CD14-positive monocyte (primary cell): Measurements from ENCODE around the gene UGCG. TPM values are rescaled to one million over a fixed set of nuclear protein-coding genes. Genes with fewer than 3 reads are reported as not detected.

Source experiments
- DNase-seq, 3 donors: peaks; one replicate each; pipeline ENCODE4 v3.0.0-alpha.2; 2011 to 2022
- H2AFZ ChIP-seq: 2 replicates; pipeline ENCODE4 v1.6.0; 2012; ENCODE audit warnings: mild to moderate bottlenecking, low read depth, low read length, inconsistent platforms; ENCODE audit not compliant: insufficient read depth, poor library complexity, severe bottlenecking
- H3K27ac ChIP-seq, 2 donors: 1 replicate in 1 of 2; 2 replicates in 1 of 2; pipeline ENCODE4 v1.5.1; 2012 to 2013; ENCODE audit warnings: low read length in 2 of 2, control low read depth in 1 of 2, inconsistent platforms in 1 of 2, low read depth in 1 of 2, mild to moderate bottlenecking in 1 of 2
- H3K27me3 ChIP-seq, 2 donors: one replicate each; pipeline versions ENCODE4 v1.6.0 to v1.6.1; 2011 to 2013; ENCODE audit warnings: low read length in 2 of 2; ENCODE audit not compliant: control insufficient read depth in 2 of 2, insufficient read depth in 2 of 2
- H3K36me3 ChIP-seq, 2 donors: replicated peaks in 1 of 2; 1 replicate in 1 of 2; 2 replicates in 1 of 2; pipeline versions ENCODE4 v1.5.1 to v1.6.1; 2012 to 2013; ENCODE audit warnings: low read length in 2 of 2, control low read depth in 1 of 2, inconsistent platforms in 1 of 2, mild to moderate bottlenecking in 1 of 2; ENCODE audit not compliant: insufficient read depth in 2 of 2, control insufficient read depth in 1 of 2
- H3K4me1 ChIP-seq, 2 donors: 1 replicate in 1 of 2; 2 replicates in 1 of 2; pipeline versions ENCODE4 v1.5.1 to v1.6.1; 2012 to 2013; ENCODE audit warnings: low read length in 2 of 2, control low read depth in 1 of 2, inconsistent platforms in 1 of 2, mild to moderate bottlenecking in 1 of 2, moderate library complexity in 1 of 2; ENCODE audit not compliant: insufficient read depth in 2 of 2, control insufficient read depth in 1 of 2
- H3K4me2 ChIP-seq: replicated peaks from 2 replicates; pipeline ENCODE3; 2012; ENCODE audit warnings: low read length, moderate library complexity, mild to moderate bottlenecking; ENCODE audit not compliant: poor library complexity, severe bottlenecking; ENCODE audit errors: extremely low read depth
- H3K4me3 ChIP-seq, 3 experiments: fragments of 200-600 bp in 1 of 3; sonication (generic) in 1 of 3; replicated peaks in 1 of 3; 1 replicate in 2 of 3; 2 replicates in 1 of 3; pipeline ENCODE4 v1.5.1; 2011 to 2013; ENCODE audit warnings: low read length in 3 of 3, mild to moderate bottlenecking in 3 of 3, control low read depth in 2 of 3, low read depth in 2 of 3, inconsistent platforms in 1 of 3, moderate library complexity in 1 of 3
- H3K79me2 ChIP-seq: 2 replicates; pipeline ENCODE4 v1.6.0; 2012; ENCODE audit warnings: mild to moderate bottlenecking, control low read depth, inconsistent platforms, low read length, moderate library complexity; ENCODE audit not compliant: insufficient read depth
- H3K9ac ChIP-seq: 2 replicates; pipeline ENCODE4 v1.6.0; 2017; ENCODE audit warnings: low read length, mild to moderate bottlenecking; ENCODE audit not compliant: insufficient read depth, poor library complexity, severe bottlenecking
- H3K9me3 ChIP-seq, 2 donors: replicated peaks in 1 of 2; 1 replicate in 1 of 2; 2 replicates in 1 of 2; pipeline versions ENCODE4 v1.5.1 to v1.6.1; 2012 to 2013; ENCODE audit warnings: low read length in 2 of 2, control low read depth in 1 of 2; ENCODE audit not compliant: control insufficient read depth in 1 of 2, insufficient read depth in 1 of 2
- H4K20me1 ChIP-seq: 2 replicates; pipeline ENCODE4 v1.6.0; 2012; ENCODE audit warnings: mild to moderate bottlenecking, low read length, control low read depth, moderate library complexity; ENCODE audit not compliant: insufficient read depth
- H3K27ac Mint-ChIP-seq, 7 donors: one replicate each; pipeline ENCODE4 v1.8.0; 2020; ENCODE audit warnings: mild to moderate bottlenecking in 7 of 7, mixed read lengths in 7 of 7, moderate library complexity in 6 of 7, inconsistent platforms in 2 of 7
- H3K27me3 Mint-ChIP-seq, 3 donors: one replicate each; pipeline ENCODE4 v1.8.0; 2021 to 2022; ENCODE audit warnings: low read depth in 3 of 3, mild to moderate bottlenecking in 3 of 3, mixed read lengths in 3 of 3, moderate library complexity in 3 of 3, inconsistent platforms in 1 of 3
- H3K36me3 Mint-ChIP-seq, 2 donors: one replicate each; pipeline ENCODE4 v1.8.0; 2020; ENCODE audit warnings: mixed read lengths in 2 of 2, inconsistent platforms in 1 of 2, mild to moderate bottlenecking in 1 of 2
- H3K4me1 Mint-ChIP-seq: one replicate; pipeline ENCODE4 v1.8.0; 2020; ENCODE audit warnings: mild to moderate bottlenecking, mixed read lengths
- H3K4me3 Mint-ChIP-seq, 2 donors: one replicate each; pipeline ENCODE4 v1.8.0; 2020; ENCODE audit warnings: mild to moderate bottlenecking in 2 of 2, mixed read lengths in 2 of 2, moderate library complexity in 1 of 2
- H3K9me3 Mint-ChIP-seq, 7 donors: one replicate each; pipeline ENCODE4 v1.8.0; 2020 to 2022; ENCODE audit warnings: mixed read lengths in 7 of 7, mild to moderate bottlenecking in 6 of 7, moderate library complexity in 6 of 7, inconsistent platforms in 2 of 7
- WGBS: methylation state at CpG from one replicate; pipeline ENCODE4 v1.1.5; 2013; ENCODE audit warnings: missing lambda C conversion rate; ENCODE audit not compliant: insufficient coverage; 5-methylcytosine and 5-hydroxymethylcytosine counted together
- intact Hi-C, 2 donors: fragments of 100-400 bp; cut with micrococcal nuclease; formaldehyde crosslinking; loops; one replicate each; pipeline versions ENCODE4 v1.15.0 to v1.15.1; 2023
- polyA plus RNA-seq, 3 donors: library from polyadenylated mRNA; depleted of rRNA in 1 of 3; unstranded in 2 of 3; stranded (reverse) in 1 of 3; fragments of 300-500 nt in 2 of 3; fragments of >200 nt in 1 of 3; fragmentation: Illumina TruSeq in 2 of 3; gene quantifications; 1 replicate in 2 of 3; 2 replicates in 1 of 3; pipeline ENCODE4 v1.2.3, GENCODE V29; 2012 to 2021
- TF ChIP-seq, protein P1 (sequence below): fragments of 200-600 bp; IDR thresholded peaks from one replicate; pipeline ENCODE4 v1.8.0; 2022; ENCODE audit warnings: antibody characterized with exemption, mild to moderate bottlenecking

The UGCG gene
- polyA plus RNA-seq, 3 donors = 2.7 to 7.9 (median 4.1) TPM

- Histone ChIP-seq H3K79me2 (no peaks in the 10 kb centered on the region), H3K4me3 (no peak overlapping the region), H2AFZ (no peak overlapping the region), H3K36me3 (peaks cover 22 to 50% of the 10 kb centered on the region in 2 donors), H3K4me1 (peaks cover 10 to 14% of the 10 kb centered on the region in 2 donors), H3K9ac (no peak overlapping the region), H3K27me3 (no peaks in the 10 kb centered on the region), H3K4me2 (no peak overlapping the region), H3K27ac (no peak overlapping the region), H3K9me3 (no peaks in the 10 kb centered on the region), H4K20me1 (no peaks in the 10 kb centered on the region)
- H3K4me3 Mint-ChIP-seq = no peak overlapping the region
- peaks cover 17% of the 10 kb centered on the region for H3K4me1 Mint-ChIP-seq
- no peak overlapping the region for H3K27ac Mint-ChIP-seq
- TF ChIP-seq, protein P1, sequence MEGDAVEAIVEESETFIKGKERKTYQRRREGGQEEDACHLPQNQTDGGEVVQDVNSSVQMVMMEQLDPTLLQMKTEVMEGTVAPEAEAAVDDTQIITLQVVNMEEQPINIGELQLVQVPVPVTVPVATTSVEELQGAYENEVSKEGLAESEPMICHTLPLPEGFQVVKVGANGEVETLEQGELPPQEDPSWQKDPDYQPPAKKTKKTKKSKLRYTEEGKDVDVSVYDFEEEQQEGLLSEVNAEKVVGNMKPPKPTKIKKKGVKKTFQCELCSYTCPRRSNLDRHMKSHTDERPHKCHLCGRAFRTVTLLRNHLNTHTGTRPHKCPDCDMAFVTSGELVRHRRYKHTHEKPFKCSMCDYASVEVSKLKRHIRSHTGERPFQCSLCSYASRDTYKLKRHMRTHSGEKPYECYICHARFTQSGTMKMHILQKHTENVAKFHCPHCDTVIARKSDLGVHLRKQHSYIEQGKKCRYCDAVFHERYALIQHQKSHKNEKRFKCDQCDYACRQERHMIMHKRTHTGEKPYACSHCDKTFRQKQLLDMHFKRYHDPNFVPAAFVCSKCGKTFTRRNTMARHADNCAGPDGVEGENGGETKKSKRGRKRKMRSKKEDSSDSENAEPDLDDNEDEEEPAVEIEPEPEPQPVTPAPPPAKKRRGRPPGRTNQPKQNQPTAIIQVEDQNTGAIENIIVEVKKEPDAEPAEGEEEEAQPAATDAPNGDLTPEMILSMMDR = no peak
- H3K36me3 Mint-ChIP-seq = peaks cover 39 to 44% of the 10 kb centered on the region in 2 donors
- H3K9me3 Mint-ChIP-seq = no peaks in the 10 kb centered on the region
- no peak for DNase-seq
- intact Hi-C loops = no loop called here
- no peaks in the 10 kb centered on the region for H3K27me3 Mint-ChIP-seq
Measured at GRCh38 chr9:111928359-111928720, 31.7 kb downstream of the UGCG start.

DNA sequence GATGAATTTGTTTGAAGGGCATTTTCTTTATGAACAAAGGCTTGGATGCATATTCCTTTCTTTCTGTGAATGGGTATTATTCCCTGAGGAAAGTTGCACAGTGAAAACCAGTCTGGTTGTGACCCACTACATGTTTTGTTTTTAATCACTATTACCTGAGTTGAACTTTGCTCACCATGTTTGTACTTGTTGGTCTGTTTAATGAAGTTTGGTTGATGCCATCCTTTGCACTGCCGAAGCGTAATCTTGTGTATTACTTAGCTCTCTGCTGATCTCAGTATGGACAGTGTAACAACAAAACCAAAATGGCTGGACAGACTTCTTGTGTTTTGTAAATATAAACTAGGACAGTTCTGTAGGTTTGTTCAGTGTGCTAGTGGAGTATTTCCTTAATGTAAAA, 38.1 kb downstream of the UGCG start:
- H3K4me3 ChIP-seq = no peak overlapping the region
- no peaks in the 10 kb centered on the region for H4K20me1 ChIP-seq

More for the DNA sequence above, 38.1 kb downstream of the UGCG start:
- Mint-ChIP-seq H3K27me3 (no peaks in the 10 kb centered on the region), H3K27ac (no peak overlapping the region), H3K36me3 (peaks cover 53 to 58% of the 10 kb centered on the region in 2 donors), H3K4me1 (peaks cover 22% of the 10 kb centered on the region), H3K9me3 (peaks cover 0 to 5% (median 1%) of the 10 kb centered on the region in 7 donors), H3K4me3 (no peak overlapping the region)
- TF ChIP-seq, protein P1 = no peak
- H3K4me2 ChIP-seq = no peak overlapping the region
- no peak overlapping the region for H2AFZ ChIP-seq
- no peak for DNase-seq
- no peak overlapping the region for H3K9ac ChIP-seq
- no CpG with 5 or more reads among the region's 2 CpGs for WGBS
- H3K36me3 ChIP-seq = peaks cover 32 to 53% of the 10 kb centered on the region in 2 donors
- H3K27me3 ChIP-seq = no peaks in the 10 kb centered on the region
- no peaks in the 10 kb centered on the region for H3K9me3 ChIP-seq
- no peaks in the 10 kb centered on the region for H3K79me2 ChIP-seq
- peaks cover 18 to 22% of the 10 kb centered on the region in 2 donors for H3K4me1 ChIP-seq
- intact Hi-C loops = loop anchor here in 1 of 2 donors (5.0 kb wide), 1 partner anchor 32 kb away; no protein-coding TSS in a partner anchor
- H3K27ac ChIP-seq = no peak overlapping the region
